Tibial artery (tissue), 4 donors: ENCODE data around the gene FERMT3.
A peak's percentile ranks its signal among the peaks of the same experiment; 100 is the strongest.

Source experiments
- DNase-seq, 2 donors: peaks; one replicate each; pipeline ENCODE4 v3.0.0-alpha.2; 2019
- H3K27ac ChIP-seq, 2 donors: fragments of 200-600 bp; sonication (generic) in 1 of 2; 1 replicate in 1 of 2; 2 replicates in 1 of 2; pipeline ENCODE4 v1.5.1; 2018 to 2019; ENCODE audit warnings: mild to moderate bottlenecking in 1 of 2
- H3K27me3 ChIP-seq, 2 donors: fragments of 200-600 bp; sonication (generic) in 1 of 2; one replicate each; pipeline versions ENCODE4 v1.5.1 to v1.6.0; 2016 to 2019
- H3K36me3 ChIP-seq, 3 donors: fragments of 200-600 bp; sonication (generic) in 2 of 3; one replicate each; pipeline ENCODE4 v1.5.1; 2016 to 2019; ENCODE audit warnings: mild to moderate bottlenecking in 2 of 3
- H3K4me1 ChIP-seq, 4 donors: fragments of 200-600 bp; sonication (generic) in 2 of 4; 1 replicate in 3 of 4; 2 replicates in 1 of 4; pipeline ENCODE4 v1.5.1; 2016 to 2019
- H3K4me3 ChIP-seq, 2 donors: fragments of 200-600 bp; sonication (generic) in 1 of 2; 1 replicate in 1 of 2; 2 replicates in 1 of 2; pipeline ENCODE4 v1.5.1; 2018 to 2019; ENCODE audit warnings: mild to moderate bottlenecking in 2 of 2
- H3K9me3 ChIP-seq, 3 donors: fragments of 200-600 bp; sonication (generic) in 1 of 3; one replicate each; pipeline ENCODE4 v1.5.1; 2016 to 2019
- intact Hi-C: fragments of 100-400 bp; cut with DNase I; formaldehyde crosslinking; loops from one replicate; pipeline ENCODE4 v1.15.0; 2023; ENCODE audit warnings: low total_unique reads
- TF ChIP-seq, protein P1 (sequence below), 2 experiments: fragments of 200-600 bp in 1 of 2; fragments of 450-650 bp in 1 of 2; IDR thresholded peaks; one replicate each; pipeline ENCODE4 v1.5.1; 2017 to 2019; ENCODE audit warnings: antibody characterized with exemption in 2 of 2, mild to moderate bottlenecking in 1 of 2, moderate library complexity in 1 of 2

Gene FERMT3

DNA sequence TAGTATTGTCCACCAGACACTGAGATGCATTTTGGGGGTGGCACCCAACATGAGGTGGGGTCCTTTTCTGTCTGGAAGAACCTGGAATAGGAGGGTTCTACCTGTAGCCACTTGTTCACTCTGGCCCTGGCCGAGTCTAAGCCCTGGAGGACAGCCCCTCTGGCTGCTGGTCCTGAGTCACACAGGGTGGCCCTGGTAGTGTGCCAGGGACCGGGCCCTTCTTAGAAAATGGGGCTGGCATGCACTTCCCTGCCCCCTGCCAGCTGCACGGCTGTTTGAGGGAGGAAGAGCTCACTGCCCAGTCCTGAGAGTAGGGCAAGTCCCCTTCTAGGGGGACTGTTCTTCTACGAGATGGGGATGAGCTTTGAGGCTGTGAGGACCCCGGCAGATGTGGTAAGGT is 47.0 kb downstream of the FERMT3 start:
- intact Hi-C loops, result no loop called here
- DNase-seq, result peak; percentile 56 to 87
- no peak overlapping the region for H3K4me3 ChIP-seq
- peaks cover 0 to 37% (median 31%) of the 10 kb centered on the region in 4 donors for H3K4me1 ChIP-seq
- TF ChIP-seq, protein P1, sequence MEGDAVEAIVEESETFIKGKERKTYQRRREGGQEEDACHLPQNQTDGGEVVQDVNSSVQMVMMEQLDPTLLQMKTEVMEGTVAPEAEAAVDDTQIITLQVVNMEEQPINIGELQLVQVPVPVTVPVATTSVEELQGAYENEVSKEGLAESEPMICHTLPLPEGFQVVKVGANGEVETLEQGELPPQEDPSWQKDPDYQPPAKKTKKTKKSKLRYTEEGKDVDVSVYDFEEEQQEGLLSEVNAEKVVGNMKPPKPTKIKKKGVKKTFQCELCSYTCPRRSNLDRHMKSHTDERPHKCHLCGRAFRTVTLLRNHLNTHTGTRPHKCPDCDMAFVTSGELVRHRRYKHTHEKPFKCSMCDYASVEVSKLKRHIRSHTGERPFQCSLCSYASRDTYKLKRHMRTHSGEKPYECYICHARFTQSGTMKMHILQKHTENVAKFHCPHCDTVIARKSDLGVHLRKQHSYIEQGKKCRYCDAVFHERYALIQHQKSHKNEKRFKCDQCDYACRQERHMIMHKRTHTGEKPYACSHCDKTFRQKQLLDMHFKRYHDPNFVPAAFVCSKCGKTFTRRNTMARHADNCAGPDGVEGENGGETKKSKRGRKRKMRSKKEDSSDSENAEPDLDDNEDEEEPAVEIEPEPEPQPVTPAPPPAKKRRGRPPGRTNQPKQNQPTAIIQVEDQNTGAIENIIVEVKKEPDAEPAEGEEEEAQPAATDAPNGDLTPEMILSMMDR (IDR thresholded peaks at IDR 0.05), result no peak
- peak overlapping the region; percentile 1 to 82 for H3K27ac ChIP-seq
- no peaks in the 10 kb centered on the region for H3K9me3 ChIP-seq
- peaks cover 8 to 44% (median 38%) of the 10 kb centered on the region in 3 donors for H3K36me3 ChIP-seq
- no peaks in the 10 kb centered on the region for H3K27me3 ChIP-seq

DNA sequence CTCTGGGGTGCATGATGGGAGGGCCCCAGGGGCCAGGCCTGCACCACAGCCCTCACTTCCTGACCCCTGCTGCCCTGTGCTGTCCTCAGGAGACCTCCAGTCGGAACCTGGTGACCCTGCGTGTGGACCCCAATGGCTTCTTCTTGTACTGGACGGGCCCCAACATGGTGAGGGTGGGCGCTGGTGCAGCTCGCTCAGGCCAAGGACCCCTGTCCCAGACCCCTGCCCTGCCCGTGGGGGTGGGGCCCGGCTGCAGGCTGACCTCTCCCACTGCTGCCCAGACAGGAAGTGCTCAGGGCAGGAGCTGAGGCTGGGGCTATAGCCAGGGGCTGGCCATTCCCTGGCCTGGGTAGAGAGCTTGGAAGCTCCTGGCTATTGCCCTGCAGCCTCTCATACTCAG is 47.8 kb downstream of the FERMT3 start:
- Histone ChIP-seq H3K27ac (peak overlapping the region; percentile 1 to 82), H3K36me3 (peaks cover 8 to 53% (median 46%) of the 10 kb centered on the region in 3 donors), H3K4me3 (no peak overlapping the region), H3K4me1 (peaks cover 0 to 37% (median 31%) of the 10 kb centered on the region in 4 donors), H3K27me3 (no peaks in the 10 kb centered on the region), H3K9me3 (no peaks in the 10 kb centered on the region)
- TF ChIP-seq, protein P1 (IDR thresholded peaks at IDR 0.05), result no peak
- intact Hi-C loops, result no loop called here
- no peak for DNase-seq

DNA sequence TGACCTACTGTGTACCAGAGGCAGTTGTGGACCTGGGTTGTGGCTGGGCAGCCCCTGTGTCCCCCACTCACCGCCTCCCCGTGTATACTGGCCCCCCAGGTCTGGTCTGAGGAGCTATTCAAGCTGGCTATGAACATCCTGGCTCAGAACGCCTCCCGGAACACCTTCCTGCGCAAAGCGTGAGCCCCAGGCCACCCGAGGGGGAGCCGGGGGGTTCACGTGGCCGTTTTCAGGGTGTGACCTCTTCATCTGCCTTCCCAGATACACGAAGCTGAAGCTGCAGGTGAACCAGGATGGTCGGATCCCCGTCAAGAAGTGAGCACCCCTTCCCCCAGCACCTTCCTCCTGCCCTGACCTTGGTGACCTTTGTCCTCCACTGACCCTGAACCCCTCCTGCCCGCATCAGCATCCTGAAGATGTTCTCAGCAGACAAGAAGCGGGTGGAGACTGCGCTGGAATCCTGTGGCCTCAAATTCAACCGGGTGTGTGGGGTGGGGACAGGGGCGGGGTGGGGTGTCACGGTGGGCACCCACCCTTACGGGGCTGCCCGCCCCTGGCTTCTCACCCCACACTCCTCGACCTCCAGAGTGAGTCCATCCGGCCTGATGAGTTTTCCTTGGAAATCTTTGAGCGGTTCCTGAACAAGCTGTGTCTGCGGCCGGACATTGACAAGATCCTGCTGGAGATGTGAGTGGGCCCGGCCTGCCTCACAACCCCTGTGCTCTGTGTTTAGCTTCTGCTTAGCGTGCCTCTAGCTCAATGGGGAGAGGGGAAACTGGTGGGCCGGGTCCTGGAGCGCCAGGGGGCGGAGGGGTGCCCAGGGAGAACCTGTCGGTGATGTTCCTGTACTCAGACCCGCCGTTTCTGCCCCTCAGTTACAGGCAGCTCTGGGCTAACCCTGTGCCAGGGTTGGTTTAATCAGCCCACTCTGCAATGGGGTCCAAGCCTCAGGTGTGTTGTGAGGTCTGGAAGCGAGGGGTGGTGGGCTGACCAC is 48.9 kb downstream of the FERMT3 start:
- intact Hi-C loops, result no loop called here
- Histone ChIP-seq H3K4me1 (peaks cover 0 to 34% (median 30%) of the 10 kb centered on the region in 4 donors), H3K4me3 (no peak overlapping the region), H3K36me3 (peaks cover 16 to 64% (median 55%) of the 10 kb centered on the region in 3 donors), H3K27ac (no peak overlapping the region), H3K9me3 (no peaks in the 10 kb centered on the region), H3K27me3 (no peaks in the 10 kb centered on the region)
- TF ChIP-seq, protein P1 (IDR thresholded peaks at IDR 0.05), result no peak
- no peak for DNase-seq

DNA sequence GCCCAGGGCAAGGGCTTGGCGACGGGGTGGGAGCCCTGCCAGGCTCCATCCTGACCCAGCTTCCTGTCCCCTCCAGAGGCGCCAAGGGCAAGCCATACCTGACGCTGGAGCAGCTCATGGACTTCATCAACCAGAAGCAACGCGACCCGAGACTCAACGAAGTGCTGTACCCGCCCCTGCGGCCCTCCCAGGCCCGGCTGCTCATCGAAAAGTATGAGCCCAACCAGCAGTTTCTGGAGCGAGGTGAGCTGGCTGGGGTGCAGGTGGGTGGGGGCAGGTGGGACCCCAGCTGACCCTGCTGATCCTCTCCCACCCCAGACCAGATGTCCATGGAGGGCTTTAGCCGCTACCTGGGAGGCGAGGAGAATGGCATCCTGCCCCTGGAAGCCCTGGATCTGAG is 49.8 kb downstream of the FERMT3 start:
- TF ChIP-seq, protein P1 (IDR thresholded peaks at IDR 0.05), result no peak
- peaks cover 0 to 26% (median 23%) of the 10 kb centered on the region in 4 donors for H3K4me1 ChIP-seq
- H3K4me3 ChIP-seq, result no peak overlapping the region
- H3K27ac ChIP-seq, result no peak overlapping the region
- H3K9me3 ChIP-seq, result no peaks in the 10 kb centered on the region
- H3K27me3 ChIP-seq, result no peaks in the 10 kb centered on the region
- H3K36me3 ChIP-seq, result peaks cover 16 to 71% (median 55%) of the 10 kb centered on the region in 3 donors
- DNase-seq, result no peak
- intact Hi-C loops, result no loop called here

DNA sequence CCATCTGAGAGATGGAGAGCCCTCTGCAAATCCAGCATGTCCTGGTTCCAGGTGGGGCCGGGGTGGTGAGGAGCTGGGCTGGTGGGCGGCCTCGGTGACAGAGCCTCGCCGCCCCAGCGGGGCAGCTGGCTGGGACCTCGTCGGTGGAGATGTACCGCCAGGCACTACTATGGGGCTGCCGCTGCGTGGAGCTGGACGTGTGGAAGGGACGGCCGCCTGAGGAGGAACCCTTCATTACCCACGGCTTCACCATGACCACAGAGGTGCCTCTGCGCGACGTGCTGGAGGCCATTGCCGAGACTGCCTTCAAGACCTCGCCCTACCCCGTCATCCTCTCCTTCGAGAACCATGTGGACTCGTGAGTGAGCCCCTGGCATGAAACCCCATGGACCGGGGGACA is 51.8 kb downstream of the FERMT3 start:
- Histone ChIP-seq H3K27me3 (no peaks in the 10 kb centered on the region), H3K27ac (no peak overlapping the region), H3K4me3 (no peak overlapping the region), H3K9me3 (no peaks in the 10 kb centered on the region), H3K4me1 (peaks cover 0 to 8% (median 5%) of the 10 kb centered on the region in 4 donors), H3K36me3 (peaks cover 16 to 92% (median 70%) of the 10 kb centered on the region in 3 donors)
- DNase-seq, result no peak
- intact Hi-C loops, result no loop called here
- TF ChIP-seq, protein P1 (IDR thresholded peaks at IDR 0.05), result no peak
